ENCODE data around the gene NSMF.
A peak's percentile ranks its signal among the peaks of the same experiment; 100 is the strongest.

DNA sequence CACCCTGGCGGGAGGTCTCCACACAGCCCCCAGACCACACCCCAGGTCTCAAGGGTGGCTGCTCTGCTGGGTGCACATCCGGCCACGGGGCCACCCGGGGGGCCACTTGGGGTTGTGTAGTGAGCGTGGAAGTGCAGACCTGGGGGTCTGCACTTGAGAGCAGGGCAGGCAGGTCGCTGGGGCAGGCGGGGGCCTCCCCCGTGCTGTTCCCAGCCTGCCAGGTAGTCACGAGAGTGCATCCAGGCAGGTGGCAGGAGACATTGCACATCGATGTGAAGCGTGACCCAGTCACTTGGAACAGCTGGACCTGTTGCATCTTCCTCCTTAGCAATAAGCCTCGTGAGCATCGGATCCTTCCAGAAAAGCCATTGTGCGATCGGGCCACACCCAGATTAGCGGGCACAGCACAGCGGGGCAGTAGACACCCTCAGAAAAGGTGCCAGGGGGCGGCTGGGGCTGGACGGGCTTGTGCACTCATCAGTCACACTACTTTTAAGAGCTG, 13.2 kb downstream of the NSMF start:
- no peak for TF ChIP-seq ZNF768 (tag by site-specific recombination; IDR thresholded peaks at IDR 0.05)
- TF ChIP-seq SCRT1 (tag by site-specific recombination; IDR thresholded peaks at IDR 0.05; ENCODE audit: borderline replicate concordance), result peak; percentile 94
- TF ChIP-seq ZNF184 (tag by site-specific recombination; IDR thresholded peaks at IDR 0.05), result no peak
- TF ChIP-seq ZNF114 (tag by site-specific recombination; IDR thresholded peaks at IDR 0.05), result no peak
- TF ChIP-seq, protein P1, sequence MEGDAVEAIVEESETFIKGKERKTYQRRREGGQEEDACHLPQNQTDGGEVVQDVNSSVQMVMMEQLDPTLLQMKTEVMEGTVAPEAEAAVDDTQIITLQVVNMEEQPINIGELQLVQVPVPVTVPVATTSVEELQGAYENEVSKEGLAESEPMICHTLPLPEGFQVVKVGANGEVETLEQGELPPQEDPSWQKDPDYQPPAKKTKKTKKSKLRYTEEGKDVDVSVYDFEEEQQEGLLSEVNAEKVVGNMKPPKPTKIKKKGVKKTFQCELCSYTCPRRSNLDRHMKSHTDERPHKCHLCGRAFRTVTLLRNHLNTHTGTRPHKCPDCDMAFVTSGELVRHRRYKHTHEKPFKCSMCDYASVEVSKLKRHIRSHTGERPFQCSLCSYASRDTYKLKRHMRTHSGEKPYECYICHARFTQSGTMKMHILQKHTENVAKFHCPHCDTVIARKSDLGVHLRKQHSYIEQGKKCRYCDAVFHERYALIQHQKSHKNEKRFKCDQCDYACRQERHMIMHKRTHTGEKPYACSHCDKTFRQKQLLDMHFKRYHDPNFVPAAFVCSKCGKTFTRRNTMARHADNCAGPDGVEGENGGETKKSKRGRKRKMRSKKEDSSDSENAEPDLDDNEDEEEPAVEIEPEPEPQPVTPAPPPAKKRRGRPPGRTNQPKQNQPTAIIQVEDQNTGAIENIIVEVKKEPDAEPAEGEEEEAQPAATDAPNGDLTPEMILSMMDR (tag by site-specific recombination; IDR thresholded peaks at IDR 0.05), result no peak
- no peak for TF ChIP-seq ZEB2 (tag by site-specific recombination; IDR thresholded peaks at IDR 0.05)
- TF ChIP-seq ZBTB7A (tag by site-specific recombination; IDR thresholded peaks at IDR 0.05; ENCODE audit: low read depth), result no peak
- TF ChIP-seq ZNF335 (tag by site-specific recombination; conservative IDR thresholded peaks at IDR 0.05), result no peak
- TF ChIP-seq, protein P2, sequence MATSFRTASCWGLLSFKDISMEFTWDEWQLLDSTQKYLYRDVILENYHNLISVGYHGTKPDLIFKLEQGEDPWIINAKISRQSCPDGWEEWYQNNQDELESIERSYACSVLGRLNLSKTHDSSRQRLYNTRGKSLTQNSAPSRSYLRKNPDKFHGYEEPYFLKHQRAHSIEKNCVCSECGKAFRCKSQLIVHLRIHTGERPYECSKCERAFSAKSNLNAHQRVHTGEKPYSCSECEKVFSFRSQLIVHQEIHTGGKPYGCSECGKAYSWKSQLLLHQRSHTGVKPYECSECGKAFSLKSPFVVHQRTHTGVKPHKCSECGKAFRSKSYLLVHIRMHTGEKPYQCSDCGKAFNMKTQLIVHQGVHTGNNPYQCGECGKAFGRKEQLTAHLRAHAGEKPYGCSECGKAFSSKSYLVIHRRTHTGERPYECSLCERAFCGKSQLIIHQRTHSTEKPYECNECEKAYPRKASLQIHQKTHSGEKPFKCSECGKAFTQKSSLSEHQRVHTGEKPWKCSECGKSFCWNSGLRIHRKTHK (tag by site-specific recombination; IDR thresholded peaks at IDR 0.05), result no peak
- TF ChIP-seq ZNF302 (tag by site-specific recombination; IDR thresholded peaks at IDR 0.05; ENCODE audit: low read depth), result no peak

Measured in HEK293 (cell line).